GM18511 (cell line): ENCODE measurements around the gene CBFA2T2.
"Not testable (repeated sequence)": the region's sequence is repeated elsewhere in the genome, so short reads cannot be mapped to it uniquely, and the experiment has no call there.

Source experiments
- ATAC-seq: cut with Tn5 transposase; IDR thresholded peaks from one replicate; pipeline ENCODE4 v1.9.1; 2021; ENCODE audit warnings: mild to moderate bottlenecking, moderate library complexity; ENCODE audit not compliant: unreplicated experiment

The CBFA2T2 gene

GRCh38 chr20:33490023-33490933, at the start of gene CBFA2T2:
TSS of gene CBFA2T2 (plus strand) at chr20:33490096. CDS start at chr20:33490268, 172 bp downstream.
- peak; percentile 63 for ATAC-seq

GRCh38 chr20:33440562-33440961, 49.3 kb upstream of the CBFA2T2 start:
- ATAC-seq, result not testable (repeated sequence)

GRCh38 chr20:33441142-33441955, 48.5 kb upstream of the CBFA2T2 start:
- ATAC-seq, result no peak

GRCh38 chr20:33442136-33443005, 47.5 kb upstream of the CBFA2T2 start:
- no peak for ATAC-seq

GRCh38 chr20:33443006-33443511, 46.8 kb upstream of the CBFA2T2 start:
- peak; percentile 30 for ATAC-seq

- ATAC-seq, result peak; percentile 74
These were observed 46.2 kb upstream of the CBFA2T2 start, which contains the start of gene SNTA1 for GRCh38 chr20:33443512-33444239. TSS of gene SNTA1 (minus strand) at chr20:33443763. CDS start at chr20:33443620, 143 bp downstream.

GRCh38 chr20:33444797-33445560, 44.9 kb upstream of the CBFA2T2 start:
- ATAC-seq, result no peak

GRCh38 chr20:33445881-33446625, 43.8 kb upstream of the CBFA2T2 start:
- no peak for ATAC-seq

GRCh38 chr20:33450867-33451266, 39.0 kb upstream of the CBFA2T2 start:
- ATAC-seq, result no peak

- ATAC-seq, result not testable (repeated sequence)
These were observed 32.8 kb upstream of the CBFA2T2 start for GRCh38 chr20:33456916-33457642.

GRCh38 chr20:33459599-33459998, 30.3 kb upstream of the CBFA2T2 start:
- no peak for ATAC-seq

- ATAC-seq, result no peak
These were observed 29.2 kb upstream of the CBFA2T2 start for GRCh38 chr20:33460711-33461110.

GRCh38 chr20:33463332-33464101, 26.4 kb upstream of the CBFA2T2 start:
- no peak for ATAC-seq

GRCh38 chr20:33464759-33465158, 25.1 kb upstream of the CBFA2T2 start:
- not testable (repeated sequence) for ATAC-seq

- no peak for ATAC-seq
These were observed 24.2 kb upstream of the CBFA2T2 start for GRCh38 chr20:33465481-33466302.

- no peak for ATAC-seq
These were observed 23.6 kb upstream of the CBFA2T2 start for GRCh38 chr20:33466303-33466646.
